Measurements from ENCODE around the gene MCTP1. TPM values are rescaled to one million over a fixed set of nuclear protein-coding genes. Genes with fewer than 3 reads are reported as not detected.
A peak's percentile ranks its signal among the peaks of the same experiment; 100 is the strongest.

The MCTP1 gene
- total and polyA plus RNA-seq, 10 of the 15 experiments (the other 5 are each of a cell fraction or from before 2014, with no cell fraction given): 12.6 to 45.9 (median 18.8) TPM

DNA sequence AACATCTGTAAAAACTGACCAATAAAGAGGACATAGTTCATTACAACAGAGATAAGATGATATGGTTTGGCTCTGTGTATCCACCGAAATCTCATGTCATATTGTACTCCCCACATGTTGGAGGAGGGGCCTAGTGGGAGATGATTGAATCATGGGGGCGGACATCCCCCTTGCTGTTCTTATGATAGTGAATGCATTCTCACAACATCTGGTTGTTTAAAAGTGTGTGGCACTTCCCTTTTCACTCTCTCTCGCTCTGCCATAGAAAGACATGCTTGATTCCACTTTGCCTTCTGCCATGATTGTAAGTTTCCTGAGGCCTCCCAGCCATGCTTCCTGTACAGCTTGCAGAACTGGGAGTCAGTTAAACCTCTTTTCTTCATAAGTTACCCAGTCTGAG is 373.6 kb downstream of the MCTP1 start:
- Histone ChIP-seq H3K9ac (ENCODE audit: control insufficient read depth, insufficient read depth, low read length) (no peak overlapping the region), H3K27me3 (replicated peaks in 1 of 2; ENCODE audit: control insufficient read depth in 2 of 2, insufficient read depth in 2 of 2, low read length in 1 of 2) (no peaks in the 10 kb centered on the region), H3K4me1 (ENCODE audit: control insufficient read depth, insufficient read depth, low read length) (no peaks in the 10 kb centered on the region), H2AFZ (ENCODE audit: control insufficient read depth, low read depth, low read length) (no peak overlapping the region), H3K36me3 (ENCODE audit: control insufficient read depth in 2 of 2, insufficient read depth in 2 of 2, low read length in 1 of 2) (0 out of 4 replicates have a peak, but pooled peaks cover 0 to 4% of the 10 kb centered on the region in 2 experiments), H3K9me3 (replicated peaks; ENCODE audit: control insufficient read depth, insufficient read depth, low read length) (no peaks in the 10 kb centered on the region), H3K27ac (ENCODE audit: control insufficient read depth, insufficient read depth) (no peak overlapping the region), H3K4me3 (no peak overlapping the region), H3K79me2 (ENCODE audit: control insufficient read depth, insufficient read depth, low read length) (no peaks in the 10 kb centered on the region), H4K20me1 (ENCODE audit: control insufficient read depth, insufficient read depth) (no peaks in the 10 kb centered on the region), H3K4me2 (ENCODE audit: control insufficient read depth, insufficient read depth) (no peak overlapping the region)
- POLR2A ChIA-PET: no interaction called here
- CTCF ChIA-PET: interaction anchor here (1.4 kb wide), 1 partner anchor 17 kb away, joined by 4 read pairs; no protein-coding TSS in a partner anchor
- BruUV-seq (replicated peaks): no TSS peak
- 23% methylated on average over 3 of the region's 3 CpGs for WGBS (ENCODE audit: insufficient coverage, insufficient replicate concordance, low lambda C conversion rate, missing lambda C conversion rate)
- in situ Hi-C loops (cut with MboI) (no loop called here), intact Hi-C loops (cut with micrococcal nuclease; ENCODE audit: unreplicated experiment) (no loop called here)
- no peak for TF ChIP-seq ZNF217 (IDR thresholded peaks at IDR 0.05)
- peak; percentile 46; the same call in 1 of the 2 replicates for TF ChIP-seq SPI1 (IDR thresholded peaks at IDR 0.05; ENCODE audit: borderline replicate concordance, insufficient read depth, low read depth, low read length)
- no peak for TF ChIP-seq WRNIP1 (IDR thresholded peaks at IDR 0.05; ENCODE audit: borderline replicate concordance, low read depth, low read length)
- no peak for TF ChIP-seq CHD4 (IDR thresholded peaks at IDR 0.05)
- no peak for TF ChIP-seq HDAC6 (IDR thresholded peaks at IDR 0.05; ENCODE audit: unreplicated experiment)
- no peak for TF ChIP-seq ZNF384 (IDR thresholded peaks at IDR 0.05; ENCODE audit: borderline replicate concordance, low read depth, low read length)
- DNase-seq (ENCODE audit: low read depth, low spot score) (no peak), FAIRE-seq (no peak), ATAC-seq (peak; percentile 52)
- RAD21 ChIA-PET (ENCODE audit: unreplicated experiment): no interaction called here
- SMC1A ChIA-PET (ENCODE audit: uncharacterized antibody, unreplicated experiment): no interaction called here

DNA sequence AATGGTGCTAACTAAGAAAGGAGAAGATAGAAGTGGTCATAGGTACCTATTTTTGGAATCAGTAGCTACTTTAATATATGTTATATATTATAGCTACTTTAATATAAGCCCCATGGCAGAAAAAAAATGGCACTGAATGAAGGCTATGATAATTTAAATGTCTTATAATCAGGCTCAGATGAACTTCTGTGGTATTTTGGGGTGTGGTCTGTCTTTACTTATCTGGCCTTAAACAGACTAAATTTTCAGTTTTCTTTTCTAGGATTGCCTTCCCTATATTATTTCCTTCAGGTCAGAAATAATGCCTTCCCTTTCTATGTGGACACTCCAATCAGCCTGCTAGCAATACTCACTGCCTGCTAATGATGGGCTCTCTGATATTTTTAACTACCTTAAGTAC is 374.2 kb downstream of the MCTP1 start:
- SMC1A ChIA-PET (ENCODE audit: uncharacterized antibody, unreplicated experiment): no interaction called here
- H3K27me3 ChIP-seq (replicated peaks in 1 of 2; ENCODE audit: control insufficient read depth in 2 of 2, insufficient read depth in 2 of 2, low read length in 1 of 2): no peaks in the 10 kb centered on the region
- H2AFZ ChIP-seq (ENCODE audit: control insufficient read depth, low read depth, low read length): no peak overlapping the region
- no TSS peak for BruUV-seq (replicated peaks)
- intact Hi-C loops (cut with micrococcal nuclease; ENCODE audit: unreplicated experiment) (no loop called here), in situ Hi-C loops (cut with MboI) (no loop called here)
- H4K20me1 ChIP-seq (ENCODE audit: control insufficient read depth, insufficient read depth): no peaks in the 10 kb centered on the region
- ATAC-seq (no peak), DNase-seq (ENCODE audit: low read depth, low spot score) (no peak), FAIRE-seq (no peak)
- RAD21 ChIA-PET (ENCODE audit: unreplicated experiment): no interaction called here
- no peak overlapping the region for H3K27ac ChIP-seq (ENCODE audit: control insufficient read depth, insufficient read depth)
- peaks cover 1 to 4% of the 10 kb centered on the region in 2 experiments; a peak in 1 of 4 replicates for H3K36me3 ChIP-seq (ENCODE audit: control insufficient read depth in 2 of 2, insufficient read depth in 2 of 2, low read length in 1 of 2)
- H3K79me2 ChIP-seq (ENCODE audit: control insufficient read depth, insufficient read depth, low read length): no peaks in the 10 kb centered on the region
- no peak overlapping the region for H3K4me2 ChIP-seq (ENCODE audit: control insufficient read depth, insufficient read depth)
- POLR2A ChIA-PET: no interaction called here
- TF ChIP-seq, protein P1, sequence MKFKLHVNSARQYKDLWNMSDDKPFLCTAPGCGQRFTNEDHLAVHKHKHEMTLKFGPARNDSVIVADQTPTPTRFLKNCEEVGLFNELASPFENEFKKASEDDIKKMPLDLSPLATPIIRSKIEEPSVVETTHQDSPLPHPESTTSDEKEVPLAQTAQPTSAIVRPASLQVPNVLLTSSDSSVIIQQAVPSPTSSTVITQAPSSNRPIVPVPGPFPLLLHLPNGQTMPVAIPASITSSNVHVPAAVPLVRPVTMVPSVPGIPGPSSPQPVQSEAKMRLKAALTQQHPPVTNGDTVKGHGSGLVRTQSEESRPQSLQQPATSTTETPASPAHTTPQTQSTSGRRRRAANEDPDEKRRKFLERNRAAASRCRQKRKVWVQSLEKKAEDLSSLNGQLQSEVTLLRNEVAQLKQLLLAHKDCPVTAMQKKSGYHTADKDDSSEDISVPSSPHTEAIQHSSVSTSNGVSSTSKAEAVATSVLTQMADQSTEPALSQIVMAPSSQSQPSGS (IDR thresholded peaks at IDR 0.05; ENCODE audit: low read length): no peak
- TF ChIP-seq EP300 (IDR thresholded peaks at IDR 0.05; ENCODE audit: borderline replicate concordance in 1 of 2, control insufficient read depth in 1 of 2, low read depth in 2 of 2, low read length in 2 of 2) (no peak), RAD51 (IDR thresholded peaks at IDR 0.05) (no peak)
- no peaks in the 10 kb centered on the region for H3K9me3 ChIP-seq (replicated peaks; ENCODE audit: control insufficient read depth, insufficient read depth, low read length)
- no peaks in the 10 kb centered on the region for H3K4me1 ChIP-seq (ENCODE audit: control insufficient read depth, insufficient read depth, low read length)
- H3K4me3 ChIP-seq: no peak overlapping the region
- CTCF ChIA-PET: interaction anchor here (1.3 to 1.4 kb wide), 2 partner anchors 17 to 173 kb away, joined by 4 to 6 read pairs; no protein-coding TSS in a partner anchor
- H3K9ac ChIP-seq (ENCODE audit: control insufficient read depth, insufficient read depth, low read length): no peak overlapping the region

All from GM12878 (cell line).